Measurements from ENCODE around the gene TLN1. TPM values are rescaled to one million over a fixed set of nuclear protein-coding genes. Genes with fewer than 3 reads are reported as not detected.

Gene TLN1
- total and polyA plus RNA-seq, 2 of the 8 experiments (the other 6 are each of a cell fraction or from before 2014, with no cell fraction given), result 28.1 to 90.1 TPM

DNA sequence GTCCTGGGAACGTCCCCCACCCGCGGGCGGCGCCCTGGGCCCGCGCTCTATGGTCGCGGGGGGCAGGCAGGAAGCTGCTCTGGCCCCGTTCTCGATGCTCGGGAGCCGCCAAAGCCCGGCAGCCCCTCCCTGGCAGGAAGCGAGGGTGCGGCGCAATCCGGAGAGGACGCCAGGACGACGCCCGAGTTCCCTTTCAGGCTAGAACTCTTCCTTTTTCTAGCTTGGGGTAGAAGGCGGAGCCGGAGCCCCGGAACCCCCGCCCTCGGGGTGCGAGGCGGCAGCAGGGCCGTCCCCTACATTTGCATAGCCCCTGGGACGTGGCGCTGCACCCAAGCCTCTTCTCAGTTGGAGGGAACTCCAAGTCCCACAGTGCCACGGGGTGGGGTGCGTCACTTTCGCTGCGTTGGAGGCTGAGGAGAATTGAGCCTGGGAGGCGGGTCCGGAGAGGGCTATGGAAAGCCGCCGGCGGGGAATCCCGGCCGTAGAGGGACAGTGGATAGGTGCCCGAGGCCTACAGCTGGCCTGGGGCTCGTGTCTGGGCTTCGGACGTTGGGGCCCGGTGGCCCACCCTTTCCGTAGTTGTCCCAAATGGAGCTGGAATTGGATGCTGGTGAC, at the start of gene TLN1, which contains the start of gene CREB3 (continued):
- TF ChIP-seq TBP (IDR thresholded peaks at IDR 0.05; ENCODE audit: low read depth, low read length) (peak; percentile 70), POLR2A (IDR thresholded peaks at IDR 0.05; ENCODE audit: control extremely low read depth in 1 of 2, low read depth in 2 of 2, low read length in 2 of 2) (peak; percentile 76 to 77), TAF1 (IDR thresholded peaks at IDR 0.05; ENCODE audit: low read depth, low read length) (peak; percentile 71; the same call in 1 of the 2 replicates), SP1 (IDR thresholded peaks at IDR 0.05; ENCODE audit: low read depth, low read length) (peak; percentile 68; the same call in 1 of the 2 replicates), KDM4A (IDR thresholded peaks at IDR 0.05; ENCODE audit: low read depth, low read length, severe bottlenecking) (no peak), KDM5A (IDR thresholded peaks at IDR 0.05; ENCODE audit: low read length) (no peak), YY1 (IDR thresholded peaks at IDR 0.05; ENCODE audit: low read depth, low read length) (peak; percentile 55; the same call in 1 of the 2 replicates), TAF7 (optimal IDR thresholded peaks at IDR 0.05; ENCODE audit: borderline replicate concordance, low read depth, low read length) (peak; percentile 73), POLR2AphosphoS5 (IDR thresholded peaks at IDR 0.05; ENCODE audit: low read depth, low read length) (peak; percentile 72; the same call in 1 of the 2 replicates), CEBPB (IDR thresholded peaks at IDR 0.05; ENCODE audit: low read depth, low read length) (no peak), EGR1 (IDR thresholded peaks at IDR 0.05; ENCODE audit: borderline replicate concordance, low read depth, low read length) (peak; percentile 72), CHD2 (IDR thresholded peaks at IDR 0.05; ENCODE audit: low read length) (no peak), SIN3A (conservative IDR thresholded peaks at IDR 0.05 in 1 of 2, IDR thresholded peaks at IDR 0.05 in 1 of 2; ENCODE audit: low read depth in 1 of 2, low read length in 2 of 2) (peak in 1 of 2 experiments; percentile 85; a peak in 1 of 4 replicates), RAD21 (IDR thresholded peaks at IDR 0.05 in 1 of 2, conservative IDR thresholded peaks at IDR 0.05 in 1 of 2; ENCODE audit: low read depth in 2 of 2, low read length in 2 of 2) (no peak), ASH2L (IDR thresholded peaks at IDR 0.05; ENCODE audit: low read length) (peak; percentile 51), GTF2F1 (IDR thresholded peaks at IDR 0.05; ENCODE audit: borderline replicate concordance, low read depth, low read length) (no peak), JUND (IDR thresholded peaks at IDR 0.05; ENCODE audit: low read length) (0 out of 2 replicates have a peak, but pooled peaks have one; percentile 21), SUZ12 (IDR thresholded peaks at IDR 0.05; ENCODE audit: low read length) (no peak), PHF8 (conservative IDR thresholded peaks at IDR 0.05; ENCODE audit: low read depth, low read length) (peak; percentile 85), SP2 (IDR thresholded peaks at IDR 0.05; ENCODE audit: low read length) (peak; percentile 92)
- TF ChIP-seq, protein P1, sequence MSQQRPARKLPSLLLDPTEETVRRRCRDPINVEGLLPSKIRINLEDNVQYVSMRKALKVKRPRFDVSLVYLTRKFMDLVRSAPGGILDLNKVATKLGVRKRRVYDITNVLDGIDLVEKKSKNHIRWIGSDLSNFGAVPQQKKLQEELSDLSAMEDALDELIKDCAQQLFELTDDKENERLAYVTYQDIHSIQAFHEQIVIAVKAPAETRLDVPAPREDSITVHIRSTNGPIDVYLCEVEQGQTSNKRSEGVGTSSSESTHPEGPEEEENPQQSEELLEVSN (IDR thresholded peaks at IDR 0.05), result 0 out of 2 replicates have a peak, but pooled peaks have one; percentile 29
- TF ChIP-seq, protein P2, sequence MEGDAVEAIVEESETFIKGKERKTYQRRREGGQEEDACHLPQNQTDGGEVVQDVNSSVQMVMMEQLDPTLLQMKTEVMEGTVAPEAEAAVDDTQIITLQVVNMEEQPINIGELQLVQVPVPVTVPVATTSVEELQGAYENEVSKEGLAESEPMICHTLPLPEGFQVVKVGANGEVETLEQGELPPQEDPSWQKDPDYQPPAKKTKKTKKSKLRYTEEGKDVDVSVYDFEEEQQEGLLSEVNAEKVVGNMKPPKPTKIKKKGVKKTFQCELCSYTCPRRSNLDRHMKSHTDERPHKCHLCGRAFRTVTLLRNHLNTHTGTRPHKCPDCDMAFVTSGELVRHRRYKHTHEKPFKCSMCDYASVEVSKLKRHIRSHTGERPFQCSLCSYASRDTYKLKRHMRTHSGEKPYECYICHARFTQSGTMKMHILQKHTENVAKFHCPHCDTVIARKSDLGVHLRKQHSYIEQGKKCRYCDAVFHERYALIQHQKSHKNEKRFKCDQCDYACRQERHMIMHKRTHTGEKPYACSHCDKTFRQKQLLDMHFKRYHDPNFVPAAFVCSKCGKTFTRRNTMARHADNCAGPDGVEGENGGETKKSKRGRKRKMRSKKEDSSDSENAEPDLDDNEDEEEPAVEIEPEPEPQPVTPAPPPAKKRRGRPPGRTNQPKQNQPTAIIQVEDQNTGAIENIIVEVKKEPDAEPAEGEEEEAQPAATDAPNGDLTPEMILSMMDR (IDR thresholded peaks at IDR 0.05; ENCODE audit: control extremely low read depth in 1 of 3, insufficient read depth in 1 of 3, low read depth in 1 of 3, low read length in 3 of 3), result 0 out of 4 replicates have a peak, but pooled peaks of 1 of the 3 experiments have one; percentile 11
